Transverse colon (tissue), 4 donors: ENCODE data around the gene MYRIP.

ENCODE experiments used
- CTCF ChIP-seq, 5 experiments: fragments of 200-600 bp in 3 of 5; fragments of 450-650 bp in 2 of 5; sonication (generic) in 3 of 5; IDR thresholded peaks; 1 replicate in 2 of 5; 2 replicates in 3 of 5; pipeline ENCODE4 v1.5.1; 2016 to 2017; ENCODE audit warnings: antibody characterized with exemption in 5 of 5, inconsistent platforms in 3 of 5, mild to moderate bottlenecking in 2 of 5, moderate library complexity in 1 of 5
- EP300 ChIP-seq: sonication (generic); formaldehyde crosslinking; IDR thresholded peaks from one replicate; pipeline ENCODE4 v1.6.1; 2017; ENCODE audit warnings: antibody characterized with exemption, low read depth
- POLR2A ChIP-seq: fragments of 450-650 bp; IDR thresholded peaks from one replicate; pipeline ENCODE4 v1.6.1; 2016; ENCODE audit warnings: antibody characterized with exemption, mild to moderate bottlenecking, moderate library complexity
- POLR2AphosphoS5 ChIP-seq, 3 donors: sonication (generic); formaldehyde crosslinking; IDR thresholded peaks; one replicate each; pipeline ENCODE4 v1.6.1; 2016; ENCODE audit warnings: antibody characterized with exemption in 3 of 3

- TF ChIP-seq POLR2AphosphoS5 (IDR thresholded peaks at IDR 0.05): no peak
- TF ChIP-seq EP300: no peak
- no peak for TF ChIP-seq CTCF (IDR thresholded peaks at IDR 0.05)
- TF ChIP-seq POLR2A: no peak
Observed at GRCh38 chr3:40290396-40290795, 481.0 kb downstream of the MYRIP start.
